Tibial nerve (tissue), 4 donors: ENCODE measurements around the gene NME2. TPM values are rescaled to one million over a fixed set of nuclear protein-coding genes. Genes with fewer than 3 reads are reported as not detected.
A peak's percentile ranks its signal among the peaks of the same experiment; 100 is the strongest.

Experiments used
- DNase-seq, 2 donors: peaks; one replicate each; pipeline ENCODE4 v3.0.0-alpha.2; 2019; ENCODE audit warnings: low spot score in 2 of 2
- H3K27ac ChIP-seq, 4 donors: fragments of 200-600 bp; sonication (generic) in 3 of 4; one replicate each; pipeline ENCODE4 v1.5.1; 2017 to 2019; ENCODE audit warnings: mild to moderate bottlenecking in 1 of 4
- H3K27me3 ChIP-seq, 2 donors: fragments of 200-600 bp; sonication (generic) in 1 of 2; one replicate each; pipeline versions ENCODE4 v1.5.1 to v1.6.0; 2017 to 2019
- H3K36me3 ChIP-seq, 3 donors: fragments of 200-600 bp; sonication (generic); one replicate each; pipeline ENCODE4 v1.5.1; 2018 to 2019
- H3K4me1 ChIP-seq, 4 donors: fragments of 200-600 bp; sonication (generic) in 3 of 4; one replicate each; pipeline ENCODE4 v1.5.1; 2017 to 2019
- H3K4me3 ChIP-seq, 4 donors: fragments of 200-600 bp; sonication (generic) in 3 of 4; one replicate each; pipeline ENCODE4 v1.5.1; 2017 to 2019; ENCODE audit warnings: mild to moderate bottlenecking in 1 of 4, moderate library complexity in 1 of 4
- H3K9me3 ChIP-seq, 4 donors: fragments of 200-600 bp; sonication (generic) in 3 of 4; one replicate each; pipeline ENCODE4 v1.5.1; 2017 to 2019
- CTCF ChIP-seq, 5 experiments: fragments of 200-600 bp in 3 of 5; fragments of 450-650 bp in 2 of 5; sonication (generic) in 3 of 5; IDR thresholded peaks; one replicate each; pipeline ENCODE4 v1.5.1; 2016 to 2019; ENCODE audit warnings: antibody characterized with exemption in 5 of 5, mild to moderate bottlenecking in 3 of 5, moderate library complexity in 2 of 5
- EP300 ChIP-seq, 2 donors: sonication (generic); formaldehyde crosslinking; IDR thresholded peaks; one replicate each; pipeline ENCODE4 v1.6.1; 2017; ENCODE audit warnings: antibody characterized with exemption in 2 of 2, mild to moderate bottlenecking in 1 of 2
- POLR2A ChIP-seq, 2 donors: fragments of 450-650 bp; IDR thresholded peaks; one replicate each; pipeline ENCODE4 v1.6.1; 2017; ENCODE audit warnings: antibody characterized with exemption in 2 of 2, mild to moderate bottlenecking in 2 of 2, moderate library complexity in 2 of 2
- WGBS, 2 donors: methylation state at CpG; one replicate each; pipeline ENCODE4 v1.1.5; 2018; 5-methylcytosine and 5-hydroxymethylcytosine counted together
- total RNA-seq, 4 donors: library from RNA; depleted of rRNA; stranded (reverse); fragments of >200 nt; gene quantifications; one replicate each; pipeline ENCODE4 v1.1.0, GENCODE V29; 2016

NME2 gene
- total RNA-seq, 4 donors from 2014 or later, result 308 to 552 (median 417) TPM

GRCh38 chr17:51153210-51154072 is 12.8 kb upstream of the NME2 start, which contains the start of gene NME1:
NME1 (plus strand) TSS chr17:51153559; CDS start chr17:51155655, 2,096 bp downstream.
- H3K27ac ChIP-seq, result peak within 1 kb of the TSS; percentile 77 to 94 (median 87)
- 0 to 1% methylated on average over 60 of the region's 60 CpGs for WGBS, 2 donors

GRCh38 chr17:51154176-51154575 is 12.0 kb upstream of the NME2 start:
- 7 to 10% methylated on average over 6 of the region's 6 CpGs for WGBS, 2 donors
- peaks cover 2 to 26% (median 11%) of the 10 kb centered on the region in 4 donors for H3K4me1 ChIP-seq

More at GRCh38 chr17:51153210-51154072, 12.8 kb upstream of the NME2 start, which contains the start of gene NME1:
- Histone ChIP-seq H3K36me3 (peaks cover 0 to 23% (median 0%) of the 10 kb centered on the region in 3 donors), H3K9me3 (no peaks in the 10 kb centered on the region), H3K27me3 (no peaks in the 10 kb centered on the region), H3K4me3 (peak within 1 kb of the TSS; percentile 42 to 81 (median 60)), H3K4me1 (peaks cover 2 to 26% (median 11%) of the 10 kb centered on the region in 4 donors)
- TF ChIP-seq CTCF (IDR thresholded peaks at IDR 0.05) (peak; percentile 73 to 90 (median 78)), POLR2A (IDR thresholded peaks at IDR 0.05) (peak; percentile 22 to 40), EP300 (IDR thresholded peaks at IDR 0.05) (peak; percentile 96 to 97)
- peak; percentile 86 to 96 for DNase-seq

GRCh38 chr17:51155416-51155815 is 10.8 kb upstream of the NME2 start:
- Histone ChIP-seq H3K36me3 (peaks cover 0 to 37% (median 7%) of the 10 kb centered on the region in 3 donors), H3K4me1 (peaks cover 2 to 26% (median 11%) of the 10 kb centered on the region in 4 donors), H3K27me3 (no peaks in the 10 kb centered on the region), H3K4me3 (no peak overlapping the region), H3K27ac (no peak overlapping the region), H3K9me3 (no peaks in the 10 kb centered on the region)
- 94 to 96% methylated on average over 8 of the region's 8 CpGs for WGBS, 2 donors
- TF ChIP-seq EP300 (IDR thresholded peaks at IDR 0.05), result no peak
- no peak for TF ChIP-seq POLR2A (IDR thresholded peaks at IDR 0.05)
- TF ChIP-seq CTCF (IDR thresholded peaks at IDR 0.05), result no peak
- no peak for DNase-seq

More at GRCh38 chr17:51154176-51154575, 12.0 kb upstream of the NME2 start:
- H3K4me3 ChIP-seq, result peak overlapping the region; percentile 42 to 81 (median 60)
- H3K36me3 ChIP-seq, result peaks cover 0 to 29% (median 0%) of the 10 kb centered on the region in 3 donors
- no peak for DNase-seq
- TF ChIP-seq CTCF (IDR thresholded peaks at IDR 0.05), result no peak
- no peak for TF ChIP-seq EP300 (IDR thresholded peaks at IDR 0.05)
- TF ChIP-seq POLR2A (IDR thresholded peaks at IDR 0.05), result no peak
- H3K27me3 ChIP-seq, result no peaks in the 10 kb centered on the region
- no peaks in the 10 kb centered on the region for H3K9me3 ChIP-seq
- peak overlapping the region in 2 of 4 donors; percentile 86 to 88 for H3K27ac ChIP-seq

- Histone ChIP-seq H3K4me1 (peaks cover 1 to 9% (median 3%) of the 10 kb centered on the region in 4 donors), H3K9me3 (no peaks in the 10 kb centered on the region)
- WGBS, 2 donors, result 96 to 99% methylated on average over 3 of the region's 3 CpGs
Observed at GRCh38 chr17:51159604-51160003, 6.6 kb upstream of the NME2 start.

More at GRCh38 chr17:51159604-51160003, 6.6 kb upstream of the NME2 start:
- no peak overlapping the region for H3K4me3 ChIP-seq
- no peak for DNase-seq
- TF ChIP-seq POLR2A (IDR thresholded peaks at IDR 0.05) (no peak), EP300 (IDR thresholded peaks at IDR 0.05) (no peak), CTCF (IDR thresholded peaks at IDR 0.05) (no peak)
- no peak overlapping the region for H3K27ac ChIP-seq
- peaks cover 0 to 68% (median 27%) of the 10 kb centered on the region in 3 donors for H3K36me3 ChIP-seq
- no peaks in the 10 kb centered on the region for H3K27me3 ChIP-seq
